Hepatocyte (in vitro differentiated cells): Measurements from ENCODE around the gene FOSL1. TPM values are rescaled to one million over a fixed set of nuclear protein-coding genes. Genes with fewer than 3 reads are reported as not detected.

Experiments used
- DNase-seq: peaks from one replicate; pipeline ENCODE4 v3.0.0-alpha.2; 2016; ENCODE audit warnings: low spot score
- H2AFZ ChIP-seq: fragments of 200-600 bp; sonication (generic); 2 replicates; pipeline ENCODE4 v1.6.0; 2016; ENCODE audit warnings: antibody characterized with exemption, mild to moderate bottlenecking
- H3K27ac ChIP-seq: fragments of 200-600 bp; sonication (generic); 2 replicates; pipeline ENCODE4 v1.5.1; 2016; ENCODE audit warnings: mild to moderate bottlenecking
- H3K27me3 ChIP-seq: fragments of 200-600 bp; sonication (generic); 2 replicates; pipeline ENCODE4 v1.6.1; 2016
- H3K36me3 ChIP-seq: fragments of 200-600 bp; sonication (generic); replicated peaks from 2 replicates; pipeline ENCODE4 v1.5.1; 2016; ENCODE audit warnings: low read depth; ENCODE audit not compliant: insufficient read depth
- H3K4me1 ChIP-seq: fragments of 200-600 bp; sonication (generic); 2 replicates; pipeline ENCODE4 v1.5.1; 2016; ENCODE audit warnings: mild to moderate bottlenecking, moderate library complexity; ENCODE audit not compliant: insufficient read depth
- H3K4me2 ChIP-seq: fragments of 200-600 bp; sonication (generic); 2 replicates; pipeline ENCODE4 v1.6.0; 2016
- H3K4me3 ChIP-seq: fragments of 200-600 bp; sonication (generic); 2 replicates; pipeline ENCODE4 v1.5.1; 2016; ENCODE audit warnings: mild to moderate bottlenecking
- H3K79me2 ChIP-seq: fragments of 200-600 bp; sonication (generic); 2 replicates; pipeline ENCODE4 v1.6.0; 2017; ENCODE audit warnings: mild to moderate bottlenecking
- H3K9me2 ChIP-seq: fragments of 200-600 bp; sonication (generic); replicated peaks from 2 replicates; pipeline ENCODE4 v1.6.0; 2017; ENCODE audit warnings: mild to moderate bottlenecking; ENCODE audit not compliant: insufficient read depth
- H3K9me3 ChIP-seq: fragments of 200-600 bp; sonication (generic); 2 replicates; pipeline ENCODE4 v1.5.1; 2016; ENCODE audit warnings: low read depth, mild to moderate bottlenecking
- H4K20me1 ChIP-seq: fragments of 200-600 bp; sonication (generic); 2 replicates; pipeline ENCODE4 v1.6.0; 2016; ENCODE audit warnings: mild to moderate bottlenecking; ENCODE audit not compliant: insufficient read depth, poor library complexity, severe bottlenecking
- EZH2 ChIP-seq: fragments of 200-600 bp; sonication (generic); IDR thresholded peaks from 2 replicates; pipeline ENCODE4 v1.6.1; 2016; ENCODE audit warnings: antibody characterized with exemption, mild to moderate bottlenecking, borderline replicate concordance
- EZH2phosphoT487 ChIP-seq: fragments of 200-600 bp; sonication (generic); IDR thresholded peaks from one replicate; pipeline ENCODE4 v1.6.1; 2018; ENCODE audit warnings: antibody characterized with exemption, mild to moderate bottlenecking, low read depth, moderate library complexity; ENCODE audit not compliant: unreplicated experiment, severe bottlenecking
- WGBS: methylation state at CpG from one replicate; pipeline ENCODE4 v1.1.6; 2016; ENCODE audit warnings: low lambda C conversion rate; ENCODE audit errors: missing lambda C conversion rate; 5-methylcytosine and 5-hydroxymethylcytosine counted together
- polyA plus RNA-seq: library from polyadenylated mRNA; unstranded; fragments of >200 nt; fragmentation: Nextera tagmentation; extraction: Ambion mirVana; gene quantifications from 2 replicates; pipeline ENCODE4 v1.2.1, GENCODE V29; 2016
- total RNA-seq: library from RNA; depleted of rRNA; stranded (reverse); fragments of >200 nt; gene quantifications from 2 replicates; pipeline ENCODE4 v1.2.3, GENCODE V29; 2014
- TF ChIP-seq, protein P1 (sequence below): fragments of 200-600 bp; sonication (generic); IDR thresholded peaks from 2 replicates; pipeline ENCODE4 v1.5.1; 2016; ENCODE audit warnings: antibody characterized with exemption, mild to moderate bottlenecking; ENCODE audit not compliant: poor library complexity

The FOSL1 gene
- total and polyA plus RNA-seq, 2 experiments from 2014 or later: 4.5 to 16.5 TPM

- no peak for TF ChIP-seq EZH2phosphoT487
- TF ChIP-seq, protein P1, sequence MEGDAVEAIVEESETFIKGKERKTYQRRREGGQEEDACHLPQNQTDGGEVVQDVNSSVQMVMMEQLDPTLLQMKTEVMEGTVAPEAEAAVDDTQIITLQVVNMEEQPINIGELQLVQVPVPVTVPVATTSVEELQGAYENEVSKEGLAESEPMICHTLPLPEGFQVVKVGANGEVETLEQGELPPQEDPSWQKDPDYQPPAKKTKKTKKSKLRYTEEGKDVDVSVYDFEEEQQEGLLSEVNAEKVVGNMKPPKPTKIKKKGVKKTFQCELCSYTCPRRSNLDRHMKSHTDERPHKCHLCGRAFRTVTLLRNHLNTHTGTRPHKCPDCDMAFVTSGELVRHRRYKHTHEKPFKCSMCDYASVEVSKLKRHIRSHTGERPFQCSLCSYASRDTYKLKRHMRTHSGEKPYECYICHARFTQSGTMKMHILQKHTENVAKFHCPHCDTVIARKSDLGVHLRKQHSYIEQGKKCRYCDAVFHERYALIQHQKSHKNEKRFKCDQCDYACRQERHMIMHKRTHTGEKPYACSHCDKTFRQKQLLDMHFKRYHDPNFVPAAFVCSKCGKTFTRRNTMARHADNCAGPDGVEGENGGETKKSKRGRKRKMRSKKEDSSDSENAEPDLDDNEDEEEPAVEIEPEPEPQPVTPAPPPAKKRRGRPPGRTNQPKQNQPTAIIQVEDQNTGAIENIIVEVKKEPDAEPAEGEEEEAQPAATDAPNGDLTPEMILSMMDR: no peak
- TF ChIP-seq EZH2: no peak
- peak; percentile 54 for DNase-seq
- Histone ChIP-seq H3K27me3 (no peaks in the 10 kb centered on the region), H3K79me2 (peaks cover 32% of the 10 kb centered on the region), H3K9me2 (no peaks in the 10 kb centered on the region), H3K9me3 (no peaks in the 10 kb centered on the region), H4K20me1 (no peaks in the 10 kb centered on the region), H3K36me3 (no peaks in the 10 kb centered on the region), H3K27ac (peak overlapping the region; percentile 85), H3K4me1 (peaks cover 38% of the 10 kb centered on the region), H2AFZ (peak overlapping the region; percentile 85), H3K4me3 (peak overlapping the region; percentile 91), H3K4me2 (peak overlapping the region; percentile 89)
- 5% methylated on average over 33 of the region's 60 CpGs for WGBS
Observed at GRCh38 chr11:65919573-65920371, 19.6 kb upstream of the FOSL1 start.

DNA sequence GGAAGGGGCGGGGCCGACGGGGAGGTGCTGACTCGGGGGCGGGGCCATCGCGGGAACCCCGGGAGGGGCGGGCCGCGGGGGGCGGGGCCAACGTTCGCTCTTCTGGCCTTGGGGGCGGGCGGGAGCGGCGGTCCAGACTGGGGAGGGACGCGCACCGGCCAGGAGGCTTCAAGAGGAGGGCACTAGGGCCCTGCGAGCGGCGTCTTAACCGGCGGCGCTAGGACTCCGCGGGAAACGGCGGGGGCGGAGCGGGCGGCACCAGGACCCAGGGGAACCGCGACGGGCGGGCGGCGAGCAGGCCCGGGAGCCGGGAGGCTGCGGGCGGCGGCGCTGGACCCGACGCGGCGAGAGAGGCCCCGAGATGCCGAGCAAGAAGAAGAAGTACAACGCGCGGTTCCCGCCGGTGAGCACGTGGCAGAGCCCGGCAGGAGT is 19.0 kb upstream of the FOSL1 start, which contains the start of gene DRAP1:
Gene DRAP1 (plus strand): TSS at position 286 of the 432 bp plus-strand sequence. CDS start 76 bp downstream, at position 362.
- H3K36me3 ChIP-seq: no peaks in the 10 kb centered on the region
- H2AFZ ChIP-seq: peak within 1 kb of the TSS; percentile 88
- H3K4me1 ChIP-seq: peaks cover 40% of the 10 kb centered on the region
- peak within 1 kb of the TSS; percentile 97 for H3K4me3 ChIP-seq
- peak; percentile 100 for DNase-seq
- TF ChIP-seq EZH2phosphoT487 (no peak), EZH2 (no peak)
- TF ChIP-seq, protein P1: no peak
- H3K79me2 ChIP-seq: peaks cover 32% of the 10 kb centered on the region
- H3K27ac ChIP-seq: peak within 1 kb of the TSS; percentile 94
- no peaks in the 10 kb centered on the region for H3K27me3 ChIP-seq
- H3K9me2 ChIP-seq: no peaks in the 10 kb centered on the region
- no peaks in the 10 kb centered on the region for H3K9me3 ChIP-seq
- peak within 1 kb of the TSS; percentile 93 for H3K4me2 ChIP-seq
- WGBS: 0% methylated on average over 26 of the region's 59 CpGs
- H4K20me1 ChIP-seq: no peaks in the 10 kb centered on the region

DNA sequence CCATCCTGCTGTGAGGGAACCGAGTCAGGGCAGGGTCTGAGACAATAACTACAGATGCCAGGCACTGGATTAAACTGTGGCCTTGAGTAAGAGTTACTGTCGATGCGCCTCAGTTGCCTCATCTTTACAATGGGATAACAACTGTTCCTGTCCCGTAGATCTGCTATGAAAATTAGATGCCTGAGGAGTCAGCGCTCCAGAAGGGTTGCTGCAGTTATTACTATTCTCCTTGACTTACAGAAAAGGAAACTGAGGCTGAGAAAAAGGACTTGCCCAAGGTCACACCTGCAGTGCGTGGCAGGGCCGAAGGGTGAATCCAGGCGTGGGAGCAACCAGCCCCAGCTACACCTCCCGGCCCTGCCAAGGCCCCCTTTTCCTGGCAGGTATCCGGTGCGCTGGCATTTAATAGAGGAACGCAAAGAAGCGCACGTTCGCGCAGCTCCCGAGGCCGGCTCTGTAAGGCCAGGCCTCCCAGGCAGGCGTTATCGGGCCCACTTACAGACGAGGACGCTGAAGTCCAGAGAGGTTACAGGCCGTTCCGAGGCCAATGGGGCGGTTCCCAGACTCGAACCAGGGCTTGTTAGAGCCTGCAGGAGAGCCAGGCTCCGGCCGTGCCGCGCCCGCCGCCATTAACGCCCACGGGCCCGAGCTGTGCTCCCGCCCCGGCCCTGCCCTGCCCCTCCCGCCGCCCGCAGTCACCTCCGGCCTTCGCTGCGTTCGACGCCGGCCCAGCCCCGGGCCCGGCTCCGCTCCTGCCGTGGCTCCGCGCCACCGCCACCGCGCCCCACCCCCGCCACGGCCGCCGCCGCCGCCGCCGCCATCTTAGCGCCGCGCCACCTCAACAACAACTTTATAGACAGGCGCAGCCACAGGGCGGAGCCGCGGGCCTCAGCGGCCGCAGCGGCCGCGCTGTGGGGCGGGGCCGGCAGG is 18.3 kb upstream of the FOSL1 start, which contains the start of gene C11orf68:
Gene C11orf68 (minus strand): TSS at position 852 of the 930 bp plus-strand sequence. CDS start 31 bp downstream, at position 821.
- Histone ChIP-seq H3K36me3 (no peaks in the 10 kb centered on the region), H3K4me3 (peak within 1 kb of the TSS; percentile 97), H3K27ac (peak within 1 kb of the TSS; percentile 94), H2AFZ (peak within 1 kb of the TSS; percentile 88), H3K27me3 (no peaks in the 10 kb centered on the region), H3K4me2 (peak within 1 kb of the TSS; percentile 93), H3K9me3 (no peaks in the 10 kb centered on the region), H3K4me1 (peaks cover 40% of the 10 kb centered on the region), H3K79me2 (peaks cover 32% of the 10 kb centered on the region), H3K9me2 (no peaks in the 10 kb centered on the region), H4K20me1 (no peaks in the 10 kb centered on the region)
- 10% methylated on average over 36 of the region's 77 CpGs for WGBS
- TF ChIP-seq EZH2: no peak
- no peak for DNase-seq
